ENCODE results near the gene FNDC3A.
"Not testable (repeated sequence)": the region's sequence is repeated elsewhere in the genome, so short reads cannot be mapped to it uniquely, and the experiment has no call there.

Gene FNDC3A

GRCh38 chr13:49000247-49000646 is 24.5 kb downstream of the FNDC3A start:
- no peaks in the 10 kb centered on the region for H3K27me3 ChIP-seq (ENCODE audit: control insufficient read depth, insufficient read depth, low read length)
- H3K36me3 ChIP-seq (ENCODE audit: control insufficient read depth, insufficient read depth, low read length), result no peaks in the 10 kb centered on the region
- no peak overlapping the region for H3K4me3 ChIP-seq (ENCODE audit: low read depth, low read length)
- no peak overlapping the region for H3K27ac ChIP-seq (ENCODE audit: low read depth, low read length)
- peaks cover 11% of the 10 kb centered on the region for H3K4me1 ChIP-seq (ENCODE audit: control insufficient read depth, insufficient read depth, low read length)
- H3K9me3 ChIP-seq (ENCODE audit: control insufficient read depth, insufficient read depth, low read length), result peaks cover 8% of the 10 kb centered on the region; the same call in 1 of the 2 replicates
- H3K9ac ChIP-seq (ENCODE audit: low read depth, low read length), result no peak overlapping the region

GRCh38 chr13:49018986-49019635 is 43.4 kb downstream of the FNDC3A start:
- H3K27me3 ChIP-seq (ENCODE audit: control insufficient read depth, insufficient read depth, low read length); H3K4me3 ChIP-seq (ENCODE audit: low read depth, low read length); H3K9me3 ChIP-seq (ENCODE audit: control insufficient read depth, insufficient read depth, low read length); H3K9ac ChIP-seq (ENCODE audit: low read depth, low read length); H3K27ac ChIP-seq (ENCODE audit: low read depth, low read length); H3K36me3 ChIP-seq (ENCODE audit: control insufficient read depth, insufficient read depth, low read length): not testable (repeated sequence)
- peaks cover 26% of the 10 kb centered on the region for H3K4me1 ChIP-seq (ENCODE audit: control insufficient read depth, insufficient read depth, low read length)

- Histone ChIP-seq H3K4me1 (ENCODE audit: control insufficient read depth, insufficient read depth, low read length) (peaks cover 26% of the 10 kb centered on the region), H3K27ac (ENCODE audit: low read depth, low read length) (peak overlapping the region; percentile 55), H3K9ac (ENCODE audit: low read depth, low read length) (no peak overlapping the region), H3K36me3 (ENCODE audit: control insufficient read depth, insufficient read depth, low read length) (no peaks in the 10 kb centered on the region), H3K9me3 (ENCODE audit: control insufficient read depth, insufficient read depth, low read length) (peaks cover 6% of the 10 kb centered on the region; the same call in 1 of the 2 replicates), H3K27me3 (ENCODE audit: control insufficient read depth, insufficient read depth, low read length) (no peaks in the 10 kb centered on the region), H3K4me3 (ENCODE audit: low read depth, low read length) (no peak overlapping the region)
Measured at GRCh38 chr13:49020328-49020727, 44.6 kb downstream of the FNDC3A start.

- Histone ChIP-seq H3K27me3 (ENCODE audit: control insufficient read depth, insufficient read depth, low read length) (no peaks in the 10 kb centered on the region), H3K9me3 (ENCODE audit: control insufficient read depth, insufficient read depth, low read length) (peaks cover 6% of the 10 kb centered on the region; the same call in 1 of the 2 replicates), H3K4me1 (ENCODE audit: control insufficient read depth, insufficient read depth, low read length) (peaks cover 26% of the 10 kb centered on the region), H3K9ac (ENCODE audit: low read depth, low read length) (no peak overlapping the region), H3K36me3 (ENCODE audit: control insufficient read depth, insufficient read depth, low read length) (no peaks in the 10 kb centered on the region), H3K4me3 (ENCODE audit: low read depth, low read length) (0 out of 2 replicates have a peak overlapping the region, but pooled peaks have one; percentile 20), H3K27ac (ENCODE audit: low read depth, low read length) (peak overlapping the region; percentile 55)
Measured at GRCh38 chr13:49020940-49021553, 45.3 kb downstream of the FNDC3A start.

GRCh38 chr13:49021953-49022352 is 46.2 kb downstream of the FNDC3A start:
- Histone ChIP-seq H3K36me3 (ENCODE audit: control insufficient read depth, insufficient read depth, low read length) (no peaks in the 10 kb centered on the region), H3K4me1 (ENCODE audit: control insufficient read depth, insufficient read depth, low read length) (peaks cover 26% of the 10 kb centered on the region), H3K27me3 (ENCODE audit: control insufficient read depth, insufficient read depth, low read length) (no peaks in the 10 kb centered on the region), H3K9ac (ENCODE audit: low read depth, low read length) (no peak overlapping the region), H3K4me3 (ENCODE audit: low read depth, low read length) (no peak overlapping the region), H3K27ac (ENCODE audit: low read depth, low read length) (no peak overlapping the region), H3K9me3 (ENCODE audit: control insufficient read depth, insufficient read depth, low read length) (peaks cover 6% of the 10 kb centered on the region; the same call in 1 of the 2 replicates)

GRCh38 chr13:49022472-49023144 is 46.9 kb downstream of the FNDC3A start:
- no peak overlapping the region for H3K4me3 ChIP-seq (ENCODE audit: low read depth, low read length)
- H3K4me1 ChIP-seq (ENCODE audit: control insufficient read depth, insufficient read depth, low read length), result peaks cover 26% of the 10 kb centered on the region
- no peaks in the 10 kb centered on the region for H3K27me3 ChIP-seq (ENCODE audit: control insufficient read depth, insufficient read depth, low read length)
- H3K9me3 ChIP-seq (ENCODE audit: control insufficient read depth, insufficient read depth, low read length), result peaks cover 6% of the 10 kb centered on the region; the same call in 1 of the 2 replicates
- no peaks in the 10 kb centered on the region for H3K36me3 ChIP-seq (ENCODE audit: control insufficient read depth, insufficient read depth, low read length)
- H3K27ac ChIP-seq (ENCODE audit: low read depth, low read length), result no peak overlapping the region
- H3K9ac ChIP-seq (ENCODE audit: low read depth, low read length), result no peak overlapping the region

- no peak overlapping the region for H3K9ac ChIP-seq (ENCODE audit: low read depth, low read length)
- no peaks in the 10 kb centered on the region for H3K36me3 ChIP-seq (ENCODE audit: control insufficient read depth, insufficient read depth, low read length)
- peaks cover 6% of the 10 kb centered on the region; the same call in 1 of the 2 replicates for H3K9me3 ChIP-seq (ENCODE audit: control insufficient read depth, insufficient read depth, low read length)
Measured at GRCh38 chr13:49023431-49023830, 47.7 kb downstream of the FNDC3A start.

GRCh38 chr13:49026851-49027250 is 51.1 kb downstream of the FNDC3A start:
- Histone ChIP-seq H3K27me3 (ENCODE audit: control insufficient read depth, insufficient read depth, low read length) (no peaks in the 10 kb centered on the region), H3K4me1 (ENCODE audit: control insufficient read depth, insufficient read depth, low read length) (peaks cover 8% of the 10 kb centered on the region), H3K9ac (ENCODE audit: low read depth, low read length) (no peak overlapping the region), H3K27ac (ENCODE audit: low read depth, low read length) (no peak overlapping the region), H3K4me3 (ENCODE audit: low read depth, low read length) (no peak overlapping the region), H3K9me3 (ENCODE audit: control insufficient read depth, insufficient read depth, low read length) (no peaks in the 10 kb centered on the region), H3K36me3 (ENCODE audit: control insufficient read depth, insufficient read depth, low read length) (no peaks in the 10 kb centered on the region)

More at GRCh38 chr13:49023431-49023830, 47.7 kb downstream of the FNDC3A start:
- no peaks in the 10 kb centered on the region for H3K27me3 ChIP-seq (ENCODE audit: control insufficient read depth, insufficient read depth, low read length)
- H3K4me1 ChIP-seq (ENCODE audit: control insufficient read depth, insufficient read depth, low read length), result peaks cover 26% of the 10 kb centered on the region
- no peak overlapping the region for H3K4me3 ChIP-seq (ENCODE audit: low read depth, low read length)
- no peak overlapping the region for H3K27ac ChIP-seq (ENCODE audit: low read depth, low read length)

GRCh38 chr13:49029570-49029969 is 53.9 kb downstream of the FNDC3A start:
- Histone ChIP-seq H3K36me3 (ENCODE audit: control insufficient read depth, insufficient read depth, low read length) (no peaks in the 10 kb centered on the region), H3K4me1 (ENCODE audit: control insufficient read depth, insufficient read depth, low read length) (no peaks in the 10 kb centered on the region), H3K27me3 (ENCODE audit: control insufficient read depth, insufficient read depth, low read length) (no peaks in the 10 kb centered on the region), H3K9me3 (ENCODE audit: control insufficient read depth, insufficient read depth, low read length) (no peaks in the 10 kb centered on the region), H3K4me3 (ENCODE audit: low read depth, low read length) (no peak overlapping the region), H3K27ac (ENCODE audit: low read depth, low read length) (no peak overlapping the region), H3K9ac (ENCODE audit: low read depth, low read length) (no peak overlapping the region)

- Histone ChIP-seq H3K4me3 (ENCODE audit: low read depth, low read length) (no peak overlapping the region), H3K27me3 (ENCODE audit: control insufficient read depth, insufficient read depth, low read length) (no peaks in the 10 kb centered on the region)
Measured at GRCh38 chr13:49030213-49030612, 54.5 kb downstream of the FNDC3A start.

GRCh38 chr13:49040872-49041271 is 65.2 kb downstream of the FNDC3A start:
- Histone ChIP-seq H3K4me1 (ENCODE audit: control insufficient read depth, insufficient read depth, low read length) (no peaks in the 10 kb centered on the region), H3K27me3 (ENCODE audit: control insufficient read depth, insufficient read depth, low read length) (no peaks in the 10 kb centered on the region), H3K36me3 (ENCODE audit: control insufficient read depth, insufficient read depth, low read length) (no peaks in the 10 kb centered on the region), H3K4me3 (ENCODE audit: low read depth, low read length) (no peak overlapping the region), H3K9ac (ENCODE audit: low read depth, low read length) (no peak overlapping the region), H3K27ac (ENCODE audit: low read depth, low read length) (no peak overlapping the region), H3K9me3 (ENCODE audit: control insufficient read depth, insufficient read depth, low read length) (no peaks in the 10 kb centered on the region)

More at GRCh38 chr13:49030213-49030612, 54.5 kb downstream of the FNDC3A start:
- Histone ChIP-seq H3K4me1 (ENCODE audit: control insufficient read depth, insufficient read depth, low read length) (no peaks in the 10 kb centered on the region), H3K27ac (ENCODE audit: low read depth, low read length) (no peak overlapping the region), H3K36me3 (ENCODE audit: control insufficient read depth, insufficient read depth, low read length) (no peaks in the 10 kb centered on the region), H3K9me3 (ENCODE audit: control insufficient read depth, insufficient read depth, low read length) (no peaks in the 10 kb centered on the region), H3K9ac (ENCODE audit: low read depth, low read length) (no peak overlapping the region)
